ENCODE data around the gene SP140.

- TF ChIP-seq ZNF551 (CRISPR knock-in tag; IDR thresholded peaks at IDR 0.05) (no peak), ZHX1 (conservative IDR thresholded peaks at IDR 0.05; ENCODE audit: low read length) (no peak), RBFOX2 (IDR thresholded peaks at IDR 0.05; ENCODE audit: low read depth, low read length) (no peak), MAX (CRISPR knock-in tag; IDR thresholded peaks at IDR 0.05) (no peak), SRSF9 (IDR thresholded peaks at IDR 0.05; ENCODE audit: borderline replicate concordance, low read depth, low read length) (no peak), TSC22D4 (tag; IDR thresholded peaks at IDR 0.05) (no peak)
- TF ChIP-seq, protein P1, sequence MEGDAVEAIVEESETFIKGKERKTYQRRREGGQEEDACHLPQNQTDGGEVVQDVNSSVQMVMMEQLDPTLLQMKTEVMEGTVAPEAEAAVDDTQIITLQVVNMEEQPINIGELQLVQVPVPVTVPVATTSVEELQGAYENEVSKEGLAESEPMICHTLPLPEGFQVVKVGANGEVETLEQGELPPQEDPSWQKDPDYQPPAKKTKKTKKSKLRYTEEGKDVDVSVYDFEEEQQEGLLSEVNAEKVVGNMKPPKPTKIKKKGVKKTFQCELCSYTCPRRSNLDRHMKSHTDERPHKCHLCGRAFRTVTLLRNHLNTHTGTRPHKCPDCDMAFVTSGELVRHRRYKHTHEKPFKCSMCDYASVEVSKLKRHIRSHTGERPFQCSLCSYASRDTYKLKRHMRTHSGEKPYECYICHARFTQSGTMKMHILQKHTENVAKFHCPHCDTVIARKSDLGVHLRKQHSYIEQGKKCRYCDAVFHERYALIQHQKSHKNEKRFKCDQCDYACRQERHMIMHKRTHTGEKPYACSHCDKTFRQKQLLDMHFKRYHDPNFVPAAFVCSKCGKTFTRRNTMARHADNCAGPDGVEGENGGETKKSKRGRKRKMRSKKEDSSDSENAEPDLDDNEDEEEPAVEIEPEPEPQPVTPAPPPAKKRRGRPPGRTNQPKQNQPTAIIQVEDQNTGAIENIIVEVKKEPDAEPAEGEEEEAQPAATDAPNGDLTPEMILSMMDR (IDR thresholded peaks at IDR 0.05 in 2 of 3, conservative IDR thresholded peaks at IDR 0.05 in 1 of 3; ENCODE audit: insufficient read depth in 2 of 3, low read depth in 1 of 3, low read length in 3 of 3): no peak
These were observed 20.5 kb upstream of the SP140 start for GRCh38 chr2:230205034-230205433.
